ENCODE data around the gene RFX1. TPM values are rescaled to one million over a fixed set of nuclear protein-coding genes. Genes with fewer than 3 reads are reported as not detected.

RFX1 gene
- total and polyA plus RNA-seq, 9 of the 15 experiments (the other 6 are each of a cell fraction or from before 2014, with no cell fraction given) = 0.14 to 19.3 (median 1.2) TPM

DNA sequence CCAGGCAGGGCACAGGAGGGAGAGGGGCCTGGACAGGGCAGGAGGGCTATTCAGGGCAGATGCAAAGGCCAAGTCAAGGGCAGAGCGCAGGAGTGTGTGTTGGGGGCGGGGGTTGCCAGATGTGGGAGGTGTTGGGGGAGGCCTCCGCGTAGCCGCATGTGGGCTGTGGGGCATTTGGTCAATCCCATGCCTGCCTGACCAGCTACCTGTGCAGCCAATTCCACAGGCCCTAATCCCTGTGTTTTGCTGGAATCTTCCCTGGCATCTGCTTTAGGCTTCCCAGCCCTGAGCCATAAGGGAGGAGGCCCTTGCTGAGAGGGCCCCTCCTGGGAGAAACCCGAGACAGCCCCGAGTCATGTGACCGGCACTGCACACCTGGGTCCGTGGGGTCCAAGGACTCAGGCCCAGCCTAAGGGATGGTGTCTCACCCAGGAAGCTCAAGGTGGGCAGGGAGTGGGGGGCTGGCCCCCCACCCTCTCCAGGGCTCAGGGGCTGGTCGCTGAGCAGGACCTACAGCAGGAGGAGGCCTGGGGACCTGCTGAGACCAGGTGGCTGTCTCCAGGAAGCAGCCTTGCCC lies 20.3 kb downstream of the RFX1 start:
- TF ChIP-seq TFE3 (CRISPR knock-in tag; IDR thresholded peaks at IDR 0.05) (peak; percentile 61), ZBTB7A (IDR thresholded peaks at IDR 0.05; ENCODE audit: borderline replicate concordance, control insufficient read depth, low read depth, low read length) (0 out of 2 replicates have a peak, but pooled peaks have one; percentile 12), GABPB1 (CRISPR knock-in tag; IDR thresholded peaks at IDR 0.05) (no peak), POLR2G (IDR thresholded peaks at IDR 0.05; ENCODE audit: low read depth, low read length) (peak; percentile 28; the same call in 1 of the 2 replicates)
- TF ChIP-seq, protein P1, sequence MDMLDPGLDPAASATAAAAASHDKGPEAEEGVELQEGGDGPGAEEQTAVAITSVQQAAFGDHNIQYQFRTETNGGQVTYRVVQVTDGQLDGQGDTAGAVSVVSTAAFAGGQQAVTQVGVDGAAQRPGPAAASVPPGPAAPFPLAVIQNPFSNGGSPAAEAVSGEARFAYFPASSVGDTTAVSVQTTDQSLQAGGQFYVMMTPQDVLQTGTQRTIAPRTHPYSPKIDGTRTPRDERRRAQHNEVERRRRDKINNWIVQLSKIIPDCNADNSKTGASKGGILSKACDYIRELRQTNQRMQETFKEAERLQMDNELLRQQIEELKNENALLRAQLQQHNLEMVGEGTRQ (CRISPR knock-in tag; IDR thresholded peaks at IDR 0.05) = peak; percentile 36; the same call in 1 of the 2 replicates
- ChIA-PET POLR2A (interaction anchor here (0.8 kb wide), 1 partner anchor 26 kb away, joined by 3 read pairs; no protein-coding TSS in a partner anchor), CTCF (ENCODE audit: low intra/inter-chr PET ratio) (no interaction called here)
- Histone ChIP-seq H3K27me3 (ENCODE audit: control insufficient read depth in 2 of 2, insufficient read depth in 2 of 2, low read length in 2 of 2) (no peaks in the 10 kb centered on the region), H3K4me3 (no peak overlapping the region), H2AFZ (ENCODE audit: low read depth, low read length) (no peak overlapping the region), H3K4me2 (ENCODE audit: insufficient read depth, low read length) (no peak overlapping the region), H3K4me1 (replicated peaks in 1 of 2; ENCODE audit: control insufficient read depth in 2 of 2, insufficient read depth in 2 of 2, low read length in 2 of 2) (peaks cover 0 to 49% of the 10 kb centered on the region in 2 experiments; a peak in 2 of 5 replicates), H3K9me3 (replicated peaks; ENCODE audit: control insufficient read depth, insufficient read depth, low read depth, low read length) (no peaks in the 10 kb centered on the region), H3K9ac (ENCODE audit: insufficient read depth in 1 of 2, low read depth in 2 of 2, low read length in 2 of 2) (peak overlapping the region in 1 of 2 experiments; percentile 76; a peak in 2 of 4 replicates), H3K27ac (ENCODE audit: extremely low read depth, low read depth, low read length) (no peak overlapping the region), H4K20me1 (replicated peaks; ENCODE audit: control insufficient read depth, insufficient read depth, low read length) (no peaks in the 10 kb centered on the region), H3K36me3 (ENCODE audit: control insufficient read depth, insufficient read depth, low read length) (peaks cover 34% of the 10 kb centered on the region; the same call in 1 of the 3 replicates), H3K79me2 (ENCODE audit: control insufficient read depth, insufficient read depth, low read length) (no peaks in the 10 kb centered on the region), H3K9me1 (ENCODE audit: control insufficient read depth, insufficient read depth, low read length) (peaks cover 6% of the 10 kb centered on the region)
- no peak for FAIRE-seq
- no peak; the same call in 2 of the 3 replicates for ATAC-seq
- in situ Hi-C loops (cut with MboI) = no loop called here
- no TSS peak for BruUV-seq (replicated peaks)
- no peak for DNase-seq (ENCODE audit: extremely low read depth in 1 of 4, low spot score in 3 of 4)
- intact Hi-C loops (cut with micrococcal nuclease) = no loop called here
- WGBS (ENCODE audit: insufficient coverage, low coverage, missing lambda C conversion rate) = 73% methylated on average over 10 of the region's 10 CpGs
